Measurements from ENCODE around the gene FNDC3B.

FNDC3B gene

DNA sequence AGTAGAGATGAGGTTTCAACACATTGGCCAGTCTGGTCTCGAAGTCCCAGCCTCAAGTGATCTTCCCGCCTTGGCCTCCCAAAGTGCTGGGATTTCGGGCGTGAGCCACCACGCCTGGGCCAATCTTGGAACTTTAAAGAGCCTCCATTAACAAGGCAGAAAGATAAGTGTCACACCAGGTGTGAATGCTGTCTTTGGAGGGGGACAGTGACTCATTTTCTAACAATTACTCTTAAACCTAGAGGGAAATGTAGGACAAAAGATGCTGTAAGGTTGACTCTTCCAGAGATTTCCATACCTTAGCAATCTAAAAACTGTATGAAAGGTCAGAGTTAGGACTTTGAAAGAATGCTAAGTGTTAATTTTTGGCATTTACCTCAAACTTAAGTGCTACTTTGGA lies 84.9 kb downstream of the FNDC3B start:
- peaks cover 8 to 44% of the 10 kb centered on the region in 2 donors for H3K4me1 ChIP-seq (ENCODE audit: control insufficient read depth in 1 of 2, insufficient read depth in 2 of 2, low read length in 2 of 2)
- H3K9ac ChIP-seq (ENCODE audit: low read depth in 1 of 2, low read length in 2 of 2), result no peak overlapping the region

DNA sequence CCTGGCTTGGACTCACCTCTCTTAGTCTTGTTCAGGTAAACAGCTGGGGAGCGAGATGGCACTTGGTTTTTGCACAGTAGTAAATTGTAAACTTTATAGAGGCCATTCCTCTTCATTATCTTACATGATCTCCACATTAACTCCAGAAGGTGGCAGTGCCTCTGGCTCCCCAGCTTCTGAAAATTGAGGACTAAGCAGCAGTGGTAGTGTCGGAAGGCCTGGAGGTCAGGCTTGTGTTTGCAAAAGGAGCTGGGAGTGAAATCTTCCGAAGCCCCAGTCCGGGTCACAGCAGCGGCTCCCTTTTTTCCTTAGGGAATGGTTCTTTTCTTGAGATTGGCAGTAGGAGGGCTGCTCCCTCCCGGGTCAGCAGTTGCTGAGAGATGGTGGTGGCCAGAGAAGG lies 85.7 kb downstream of the FNDC3B start:
- Histone ChIP-seq H3K9me3 (ENCODE audit: control insufficient read depth in 1 of 2, low read length in 2 of 2) (no peaks in the 10 kb centered on the region), H3K9ac (ENCODE audit: low read depth in 1 of 2, low read length in 2 of 2) (no peak overlapping the region), H3K27me3 (ENCODE audit: control insufficient read depth in 1 of 2, insufficient read depth in 2 of 2, low read length in 2 of 2) (no peaks in the 10 kb centered on the region), H3K27ac (ENCODE audit: low read depth, low read length) (no peak overlapping the region), H3K4me1 (ENCODE audit: control insufficient read depth in 1 of 2, insufficient read depth in 2 of 2, low read length in 2 of 2) (peaks cover 8 to 48% of the 10 kb centered on the region in 2 donors), H3K36me3 (ENCODE audit: control insufficient read depth in 1 of 2, insufficient read depth in 2 of 2, low read length in 2 of 2) (peaks cover 0 to 3% of the 10 kb centered on the region in 2 donors), H3K4me3 (ENCODE audit: low read depth in 1 of 2, low read length in 2 of 2) (no peak overlapping the region)

More for the DNA sequence above, 84.9 kb downstream of the FNDC3B start:
- Histone ChIP-seq H3K27ac (ENCODE audit: low read depth, low read length) (no peak overlapping the region), H3K4me3 (ENCODE audit: low read depth in 1 of 2, low read length in 2 of 2) (no peak overlapping the region), H3K9me3 (ENCODE audit: control insufficient read depth in 1 of 2, low read length in 2 of 2) (no peaks in the 10 kb centered on the region), H3K36me3 (ENCODE audit: control insufficient read depth in 1 of 2, insufficient read depth in 2 of 2, low read length in 2 of 2) (peaks cover 0 to 3% of the 10 kb centered on the region in 2 donors), H3K27me3 (ENCODE audit: control insufficient read depth in 1 of 2, insufficient read depth in 2 of 2, low read length in 2 of 2) (no peaks in the 10 kb centered on the region)

DNA sequence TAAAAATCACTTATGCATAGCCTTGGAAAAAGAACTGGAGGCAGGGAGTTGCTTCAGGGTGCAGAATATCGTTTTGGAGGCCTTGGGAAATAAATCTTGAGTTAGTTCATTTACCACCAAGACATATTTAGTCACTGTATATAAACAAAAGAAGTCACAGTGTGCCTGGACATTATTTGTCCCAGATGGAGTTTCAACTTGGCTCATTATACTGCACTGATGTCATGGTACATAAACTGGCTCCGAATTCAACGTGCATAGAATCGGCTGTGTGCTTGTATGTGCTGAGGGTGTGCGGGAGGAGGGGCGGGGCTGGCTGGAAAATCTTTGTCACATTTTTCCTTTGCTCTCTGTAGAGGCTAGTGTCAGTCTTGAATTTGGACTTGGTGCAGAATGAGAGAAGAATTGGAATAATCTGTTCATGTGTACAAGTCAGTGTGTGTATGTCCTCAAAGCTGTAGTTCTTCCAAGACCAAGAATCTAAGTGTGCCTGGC lies 86.6 kb downstream of the FNDC3B start:
- Histone ChIP-seq H3K9ac (ENCODE audit: low read depth in 1 of 2, low read length in 2 of 2) (no peak overlapping the region), H3K9me3 (ENCODE audit: control insufficient read depth in 1 of 2, low read length in 2 of 2) (no peaks in the 10 kb centered on the region), H3K36me3 (ENCODE audit: control insufficient read depth in 1 of 2, insufficient read depth in 2 of 2, low read length in 2 of 2) (peaks cover 0 to 3% of the 10 kb centered on the region in 2 donors), H3K4me1 (ENCODE audit: control insufficient read depth in 1 of 2, insufficient read depth in 2 of 2, low read length in 2 of 2) (peaks cover 8 to 52% of the 10 kb centered on the region in 2 donors), H3K27ac (ENCODE audit: low read depth, low read length) (no peak overlapping the region), H3K27me3 (ENCODE audit: control insufficient read depth in 1 of 2, insufficient read depth in 2 of 2, low read length in 2 of 2) (no peaks in the 10 kb centered on the region), H3K4me3 (ENCODE audit: low read depth in 1 of 2, low read length in 2 of 2) (no peak overlapping the region)

GRCh38 chr3:172126741-172127140 lies 87.4 kb downstream of the FNDC3B start:
- H3K9me3 ChIP-seq (ENCODE audit: control insufficient read depth in 1 of 2, low read length in 2 of 2), result no peaks in the 10 kb centered on the region
- H3K36me3 ChIP-seq (ENCODE audit: control insufficient read depth in 1 of 2, insufficient read depth in 2 of 2, low read length in 2 of 2), result peaks cover 0 to 3% of the 10 kb centered on the region in 2 donors
- H3K27ac ChIP-seq (ENCODE audit: low read depth, low read length), result peak overlapping the region; percentile 18
- no peaks in the 10 kb centered on the region for H3K27me3 ChIP-seq (ENCODE audit: control insufficient read depth in 1 of 2, insufficient read depth in 2 of 2, low read length in 2 of 2)
- H3K9ac ChIP-seq (ENCODE audit: low read depth in 1 of 2, low read length in 2 of 2), result no peak overlapping the region
- peaks cover 8 to 52% of the 10 kb centered on the region in 2 donors for H3K4me1 ChIP-seq (ENCODE audit: control insufficient read depth in 1 of 2, insufficient read depth in 2 of 2, low read length in 2 of 2)
- H3K4me3 ChIP-seq (ENCODE audit: low read depth in 1 of 2, low read length in 2 of 2), result no peak overlapping the region

- no peak overlapping the region for H3K27ac ChIP-seq (ENCODE audit: low read depth, low read length)
- no peak overlapping the region for H3K4me3 ChIP-seq (ENCODE audit: low read depth in 1 of 2, low read length in 2 of 2)
- H3K36me3 ChIP-seq (ENCODE audit: control insufficient read depth in 1 of 2, insufficient read depth in 2 of 2, low read length in 2 of 2), result peaks cover 0 to 3% of the 10 kb centered on the region in 2 donors
- H3K9me3 ChIP-seq (ENCODE audit: control insufficient read depth in 1 of 2, low read length in 2 of 2), result no peaks in the 10 kb centered on the region
- H3K9ac ChIP-seq (ENCODE audit: low read depth in 1 of 2, low read length in 2 of 2), result no peak overlapping the region
- no peaks in the 10 kb centered on the region for H3K27me3 ChIP-seq (ENCODE audit: control insufficient read depth in 1 of 2, insufficient read depth in 2 of 2, low read length in 2 of 2)
- H3K4me1 ChIP-seq (ENCODE audit: control insufficient read depth in 1 of 2, insufficient read depth in 2 of 2, low read length in 2 of 2), result peaks cover 12 to 56% of the 10 kb centered on the region in 2 donors
Measured at GRCh38 chr3:172127141-172127540, 87.8 kb downstream of the FNDC3B start.

DNA sequence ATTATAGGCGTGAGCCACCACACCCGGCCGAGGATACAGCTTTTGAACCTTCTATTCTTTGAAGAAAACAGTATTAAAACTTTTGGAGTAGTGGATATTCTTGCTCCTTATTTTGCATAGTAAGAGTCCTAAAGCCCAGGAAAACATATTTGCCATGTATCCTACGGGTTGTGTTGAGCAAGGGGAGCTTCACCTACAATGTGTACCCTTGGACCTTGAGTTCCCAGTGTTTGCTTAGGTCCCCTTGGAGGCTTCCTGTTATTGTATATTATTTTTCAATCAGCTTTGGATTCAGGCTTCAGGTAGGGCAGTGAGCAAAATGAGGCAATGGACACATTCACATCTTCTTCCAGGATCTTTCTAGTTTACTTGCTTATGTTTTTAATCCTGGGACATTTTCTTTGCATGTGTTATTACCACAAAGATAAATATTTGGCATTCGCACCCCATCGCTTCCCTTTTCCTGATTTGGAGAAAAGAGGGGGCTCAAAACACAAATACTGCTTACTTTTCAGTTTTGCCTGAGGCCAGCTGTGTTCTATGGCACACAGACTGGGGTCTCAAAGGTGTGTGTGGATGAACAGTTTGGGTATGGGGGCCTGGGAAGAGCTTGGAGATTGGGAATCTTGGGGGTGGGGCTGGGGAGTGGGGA lies 88.7 kb downstream of the FNDC3B start:
- peaks cover 13 to 57% of the 10 kb centered on the region in 2 donors for H3K4me1 ChIP-seq (ENCODE audit: control insufficient read depth in 1 of 2, insufficient read depth in 2 of 2, low read length in 2 of 2)
- H3K4me3 ChIP-seq (ENCODE audit: low read depth in 1 of 2, low read length in 2 of 2), result no peak overlapping the region
- H3K9me3 ChIP-seq (ENCODE audit: control insufficient read depth in 1 of 2, low read length in 2 of 2), result no peaks in the 10 kb centered on the region
- H3K9ac ChIP-seq (ENCODE audit: low read depth in 1 of 2, low read length in 2 of 2), result no peak overlapping the region
- H3K27me3 ChIP-seq (ENCODE audit: control insufficient read depth in 1 of 2, insufficient read depth in 2 of 2, low read length in 2 of 2), result no peaks in the 10 kb centered on the region
- no peaks in the 10 kb centered on the region for H3K36me3 ChIP-seq (ENCODE audit: control insufficient read depth in 1 of 2, insufficient read depth in 2 of 2, low read length in 2 of 2)
- peak overlapping the region; percentile 17 for H3K27ac ChIP-seq (ENCODE audit: low read depth, low read length)

GRCh38 chr3:172128858-172129257 lies 89.5 kb downstream of the FNDC3B start:
- Histone ChIP-seq H3K4me1 (ENCODE audit: control insufficient read depth in 1 of 2, insufficient read depth in 2 of 2, low read length in 2 of 2) (peaks cover 17 to 65% of the 10 kb centered on the region in 2 donors), H3K9ac (ENCODE audit: low read depth in 1 of 2, low read length in 2 of 2) (no peak overlapping the region), H3K36me3 (ENCODE audit: control insufficient read depth in 1 of 2, insufficient read depth in 2 of 2, low read length in 2 of 2) (no peaks in the 10 kb centered on the region), H3K9me3 (ENCODE audit: control insufficient read depth in 1 of 2, low read length in 2 of 2) (no peaks in the 10 kb centered on the region), H3K27ac (ENCODE audit: low read depth, low read length) (no peak overlapping the region), H3K4me3 (ENCODE audit: low read depth in 1 of 2, low read length in 2 of 2) (no peak overlapping the region), H3K27me3 (ENCODE audit: control insufficient read depth in 1 of 2, insufficient read depth in 2 of 2, low read length in 2 of 2) (no peaks in the 10 kb centered on the region)

DNA sequence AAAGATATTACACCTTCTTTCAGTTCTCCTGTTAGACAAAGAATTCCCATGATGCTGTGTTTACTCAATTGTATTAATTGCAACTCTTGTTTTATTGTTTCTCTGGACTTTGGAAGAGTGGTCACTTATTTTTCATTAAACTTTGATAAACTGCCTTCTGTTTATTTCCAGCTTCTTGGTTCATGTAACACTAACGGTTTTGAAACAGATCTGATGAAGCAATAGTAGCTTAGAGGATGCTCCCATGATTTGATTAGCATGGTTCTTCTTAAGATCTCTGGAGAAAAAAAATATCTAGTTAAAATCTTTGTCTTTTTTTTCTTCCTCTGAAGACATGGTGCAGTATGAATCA lies 90.1 kb downstream of the FNDC3B start:
- Histone ChIP-seq H3K9ac (ENCODE audit: low read depth in 1 of 2, low read length in 2 of 2) (no peak overlapping the region), H3K9me3 (ENCODE audit: control insufficient read depth in 1 of 2, low read length in 2 of 2) (no peaks in the 10 kb centered on the region), H3K4me3 (ENCODE audit: low read depth in 1 of 2, low read length in 2 of 2) (no peak overlapping the region), H3K27ac (ENCODE audit: low read depth, low read length) (peak overlapping the region; percentile 7), H3K4me1 (ENCODE audit: control insufficient read depth in 1 of 2, insufficient read depth in 2 of 2, low read length in 2 of 2) (peaks cover 22 to 71% of the 10 kb centered on the region in 2 donors), H3K36me3 (ENCODE audit: control insufficient read depth in 1 of 2, insufficient read depth in 2 of 2, low read length in 2 of 2) (no peaks in the 10 kb centered on the region), H3K27me3 (ENCODE audit: control insufficient read depth in 1 of 2, insufficient read depth in 2 of 2, low read length in 2 of 2) (no peaks in the 10 kb centered on the region)

DNA sequence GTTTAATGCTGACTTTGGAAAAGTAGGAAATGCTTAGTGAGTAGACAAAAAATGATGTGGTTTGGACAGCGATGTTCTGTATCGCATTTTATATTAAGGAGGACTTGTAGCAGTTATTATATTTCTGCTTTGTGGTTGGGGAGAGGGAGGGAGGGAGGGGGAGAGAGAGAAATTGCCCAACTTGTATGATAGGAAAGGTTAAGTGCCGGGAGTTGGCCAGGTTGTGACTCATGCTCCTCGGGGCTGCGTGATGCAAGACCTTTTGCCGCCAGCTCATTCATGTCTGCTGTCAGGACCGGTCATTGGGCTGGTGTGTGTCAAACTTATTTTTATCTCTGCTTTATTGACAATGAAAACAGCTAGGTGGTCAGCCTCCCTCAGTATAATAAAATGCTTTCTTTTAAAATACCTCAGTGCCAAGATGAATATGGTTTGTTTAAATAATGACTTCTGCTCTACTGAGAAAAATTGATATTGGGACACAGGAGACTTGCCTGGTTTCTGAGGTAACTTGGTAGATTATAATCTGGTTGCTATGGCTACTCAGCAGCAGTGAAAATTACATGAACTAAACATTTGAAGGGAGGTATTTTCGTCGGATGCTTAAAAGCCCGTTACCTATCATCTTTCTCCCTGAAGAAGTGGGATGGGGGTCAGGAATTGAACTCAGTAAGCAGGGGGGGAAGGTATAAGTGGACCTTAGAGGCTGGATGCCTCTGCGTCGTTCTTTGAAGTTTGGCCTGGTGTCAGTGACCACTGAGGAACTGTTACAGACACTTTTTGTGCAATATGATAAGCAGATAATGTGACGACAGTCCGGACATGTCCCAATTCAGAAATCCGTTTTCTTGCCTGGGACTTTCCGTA lies 90.7 kb downstream of the FNDC3B start:
- no peaks in the 10 kb centered on the region for H3K9me3 ChIP-seq (ENCODE audit: control insufficient read depth in 1 of 2, low read length in 2 of 2)
- peaks cover 27 to 70% of the 10 kb centered on the region in 2 donors for H3K4me1 ChIP-seq (ENCODE audit: control insufficient read depth in 1 of 2, insufficient read depth in 2 of 2, low read length in 2 of 2)
- H3K4me3 ChIP-seq (ENCODE audit: low read depth in 1 of 2, low read length in 2 of 2), result no peak overlapping the region
- H3K27ac ChIP-seq (ENCODE audit: low read depth, low read length), result peak overlapping the region; percentile 46
- peak overlapping the region in 1 of 2 donors; percentile 48 for H3K9ac ChIP-seq (ENCODE audit: low read depth in 1 of 2, low read length in 2 of 2)
- no peaks in the 10 kb centered on the region for H3K27me3 ChIP-seq (ENCODE audit: control insufficient read depth in 1 of 2, insufficient read depth in 2 of 2, low read length in 2 of 2)
- H3K36me3 ChIP-seq (ENCODE audit: control insufficient read depth in 1 of 2, insufficient read depth in 2 of 2, low read length in 2 of 2), result no peaks in the 10 kb centered on the region

- Histone ChIP-seq H3K36me3 (ENCODE audit: control insufficient read depth in 1 of 2, insufficient read depth in 2 of 2, low read length in 2 of 2) (no peaks in the 10 kb centered on the region), H3K27me3 (ENCODE audit: control insufficient read depth in 1 of 2, insufficient read depth in 2 of 2, low read length in 2 of 2) (no peaks in the 10 kb centered on the region), H3K9me3 (ENCODE audit: control insufficient read depth in 1 of 2, low read length in 2 of 2) (no peaks in the 10 kb centered on the region), H3K27ac (ENCODE audit: low read depth, low read length) (peak overlapping the region; percentile 46), H3K4me1 (ENCODE audit: control insufficient read depth in 1 of 2, insufficient read depth in 2 of 2, low read length in 2 of 2) (peaks cover 30 to 70% of the 10 kb centered on the region in 2 donors), H3K9ac (ENCODE audit: low read depth in 1 of 2, low read length in 2 of 2) (no peak overlapping the region), H3K4me3 (ENCODE audit: low read depth in 1 of 2, low read length in 2 of 2) (no peak overlapping the region)
Measured at GRCh38 chr3:172130717-172131050, 91.3 kb downstream of the FNDC3B start.

All from duodenal mucosa (tissue), 2 donors.